Panc1 (cell line): Measurements from ENCODE around the gene IQGAP1. TPM values are rescaled to one million over a fixed set of nuclear protein-coding genes. Genes with fewer than 3 reads are reported as not detected.

Source experiments
- ATAC-seq: fragments of 200-7000 bp; cut with Tn5 transposase; 2 replicates; pipeline ENCODE4 v1.9.1; 2020; ENCODE audit warnings: mild to moderate bottlenecking, moderate library complexity
- BruUV-seq: library from RNA; stranded (reverse); fragments of 400-500 nt; replicated peaks from 2 replicates; lab custom pipeline; 2021; lab: Mats Ljungman, UMichigan
- CTCF ChIA-PET: fragments of 300-600 bp; sonication (Branson Sonifier 250); formaldehyde crosslinking; loops from one replicate; lab custom pipeline; 2022; ENCODE audit warnings: antibody characterized with exemption; lab: Charles Lee
- POLR2A ChIA-PET: fragments of 300-600 bp; sonication (Branson Sonifier 250); formaldehyde crosslinking; loops from one replicate; lab custom pipeline; 2022; ENCODE audit warnings: antibody characterized with exemption; lab: Charles Lee
- DNase-seq: peaks from one replicate; pipeline ENCODE4 v3.0.0-alpha.2; 2010; ENCODE audit warnings: low read depth, low spot score
- H3K27ac ChIP-seq: 2 replicates; pipeline ENCODE4 v1.5.1; 2011; ENCODE audit warnings: mild to moderate bottlenecking, low read length, inconsistent platforms
- H3K27me3 ChIP-seq: fragments of 200-500 bp; sonication (Bioruptor generic); 2 replicates; pipeline ENCODE4 v1.6.0; 2014; ENCODE audit warnings: low read length, inconsistent platforms; ENCODE audit not compliant: control insufficient read depth, insufficient read depth
- H3K36me3 ChIP-seq: fragments of 200-500 bp; sonication (Bioruptor generic); 2 replicates; pipeline ENCODE4 v1.5.1; 2014; ENCODE audit warnings: inconsistent platforms, mild to moderate bottlenecking, low read length, moderate library complexity; ENCODE audit not compliant: control insufficient read depth, insufficient read depth
- H3K4me1 ChIP-seq: 2 replicates; pipeline ENCODE4 v1.5.1; 2011; ENCODE audit warnings: inconsistent platforms, mild to moderate bottlenecking, low read length, moderate library complexity; ENCODE audit not compliant: control insufficient read depth, insufficient read depth
- H3K4me3 ChIP-seq, 2 experiments: 2 replicates each; pipeline ENCODE4 v1.5.1; 2011 to 2012; ENCODE audit warnings: low read depth in 2 of 2, low read length in 2 of 2, mild to moderate bottlenecking in 2 of 2, inconsistent platforms in 1 of 2, moderate library complexity in 1 of 2
- H3K9me3 ChIP-seq: fragments of 200-500 bp; sonication (Bioruptor generic); 2 replicates; pipeline ENCODE4 v1.5.1; 2014; ENCODE audit warnings: low read depth, mild to moderate bottlenecking, inconsistent platforms, low read length, moderate library complexity; ENCODE audit not compliant: control insufficient read depth, insufficient read depth
- POLR2AphosphoS5 ChIP-seq: IDR thresholded peaks from 2 replicates; pipeline ENCODE4 v1.6.1; 2012; ENCODE audit warnings: mild to moderate bottlenecking, low read depth, low read length, moderate library complexity
- SIN3A ChIP-seq: IDR thresholded peaks from 2 replicates; pipeline ENCODE4 v1.6.1; 2012; ENCODE audit warnings: low read depth, mild to moderate bottlenecking, low read length, moderate library complexity, borderline replicate concordance; ENCODE audit not compliant: insufficient read depth
- TCF7L2 ChIP-seq: IDR thresholded peaks from 2 replicates; pipeline ENCODE4 v1.6.1; 2011; ENCODE audit warnings: mild to moderate bottlenecking, low read depth, low read length, inconsistent platforms
- in situ Hi-C: cut with HindIII; loops from 2 replicates; pipeline ENCODE4 v1.10.0; 2016; ENCODE audit warnings: low sequenced_read_pairs, low pct_unique_long_range_greater_than_20kb
- intact Hi-C: fragments of 100-400 bp; cut with micrococcal nuclease; formaldehyde crosslinking; loops from one replicate; pipeline ENCODE4 v1.10.0; 2022; ENCODE audit not compliant: unreplicated experiment
- total RNA-seq: library from RNA; stranded (reverse); gene quantifications from one replicate; pipeline ENCODE4 v1.2.1, GENCODE V29; 2021; ENCODE audit not compliant: unreplicated experiment
- TF ChIP-seq, protein P1 (sequence below): fragments of 450-650 bp; IDR thresholded peaks from 2 replicates; pipeline ENCODE4 v1.5.1; 2017; ENCODE audit warnings: mild to moderate bottlenecking
- TF ChIP-seq, protein P2 (sequence below), 2 experiments: IDR thresholded peaks; 2 replicates each; pipeline ENCODE4 v1.6.1; 2011 to 2012; ENCODE audit warnings: low read depth in 2 of 2, control low read depth in 1 of 2, low read length in 1 of 2, mild to moderate bottlenecking in 1 of 2, moderate library complexity in 1 of 2; ENCODE audit not compliant: insufficient read depth in 1 of 2

IQGAP1 gene
- total RNA-seq, 1 experiment from 2014 or later, result 228 TPM

DNA sequence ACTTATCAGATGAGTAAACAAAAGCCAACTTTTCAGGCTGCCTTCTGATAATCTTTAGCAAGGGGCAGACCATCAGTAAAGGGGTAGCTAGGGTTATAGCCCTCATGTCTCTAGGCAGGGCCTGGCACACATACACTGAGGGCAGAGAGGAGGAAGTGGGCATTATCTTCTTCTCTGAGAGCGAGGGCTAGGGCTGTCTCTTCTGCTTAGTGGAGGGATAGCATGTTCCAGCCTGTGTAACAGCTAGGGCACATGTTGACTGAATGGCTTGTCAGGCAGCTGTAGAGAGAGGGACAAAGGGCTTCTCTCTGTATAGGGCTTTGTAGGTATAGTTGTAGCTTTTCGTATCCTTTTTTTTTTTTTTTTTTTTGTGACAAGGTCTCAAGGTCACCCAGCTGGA lies 159.5 kb downstream of the IQGAP1 start:
- ChIA-PET POLR2A (no interaction called here), CTCF (no interaction called here)
- ATAC-seq (no peak), DNase-seq (no peak)
- Histone ChIP-seq H3K27me3 (no peaks in the 10 kb centered on the region), H3K27ac (no peak overlapping the region), H3K4me3 (no peak overlapping the region), H3K36me3 (no peaks in the 10 kb centered on the region), H3K9me3 (no peaks in the 10 kb centered on the region), H3K4me1 (no peaks in the 10 kb centered on the region)
- intact Hi-C loops, result no loop called here
- BruUV-seq, result no TSS peak
- TF ChIP-seq, protein P1, sequence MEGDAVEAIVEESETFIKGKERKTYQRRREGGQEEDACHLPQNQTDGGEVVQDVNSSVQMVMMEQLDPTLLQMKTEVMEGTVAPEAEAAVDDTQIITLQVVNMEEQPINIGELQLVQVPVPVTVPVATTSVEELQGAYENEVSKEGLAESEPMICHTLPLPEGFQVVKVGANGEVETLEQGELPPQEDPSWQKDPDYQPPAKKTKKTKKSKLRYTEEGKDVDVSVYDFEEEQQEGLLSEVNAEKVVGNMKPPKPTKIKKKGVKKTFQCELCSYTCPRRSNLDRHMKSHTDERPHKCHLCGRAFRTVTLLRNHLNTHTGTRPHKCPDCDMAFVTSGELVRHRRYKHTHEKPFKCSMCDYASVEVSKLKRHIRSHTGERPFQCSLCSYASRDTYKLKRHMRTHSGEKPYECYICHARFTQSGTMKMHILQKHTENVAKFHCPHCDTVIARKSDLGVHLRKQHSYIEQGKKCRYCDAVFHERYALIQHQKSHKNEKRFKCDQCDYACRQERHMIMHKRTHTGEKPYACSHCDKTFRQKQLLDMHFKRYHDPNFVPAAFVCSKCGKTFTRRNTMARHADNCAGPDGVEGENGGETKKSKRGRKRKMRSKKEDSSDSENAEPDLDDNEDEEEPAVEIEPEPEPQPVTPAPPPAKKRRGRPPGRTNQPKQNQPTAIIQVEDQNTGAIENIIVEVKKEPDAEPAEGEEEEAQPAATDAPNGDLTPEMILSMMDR, result no peak
- TF ChIP-seq SIN3A, result no peak
- TF ChIP-seq, protein P2, sequence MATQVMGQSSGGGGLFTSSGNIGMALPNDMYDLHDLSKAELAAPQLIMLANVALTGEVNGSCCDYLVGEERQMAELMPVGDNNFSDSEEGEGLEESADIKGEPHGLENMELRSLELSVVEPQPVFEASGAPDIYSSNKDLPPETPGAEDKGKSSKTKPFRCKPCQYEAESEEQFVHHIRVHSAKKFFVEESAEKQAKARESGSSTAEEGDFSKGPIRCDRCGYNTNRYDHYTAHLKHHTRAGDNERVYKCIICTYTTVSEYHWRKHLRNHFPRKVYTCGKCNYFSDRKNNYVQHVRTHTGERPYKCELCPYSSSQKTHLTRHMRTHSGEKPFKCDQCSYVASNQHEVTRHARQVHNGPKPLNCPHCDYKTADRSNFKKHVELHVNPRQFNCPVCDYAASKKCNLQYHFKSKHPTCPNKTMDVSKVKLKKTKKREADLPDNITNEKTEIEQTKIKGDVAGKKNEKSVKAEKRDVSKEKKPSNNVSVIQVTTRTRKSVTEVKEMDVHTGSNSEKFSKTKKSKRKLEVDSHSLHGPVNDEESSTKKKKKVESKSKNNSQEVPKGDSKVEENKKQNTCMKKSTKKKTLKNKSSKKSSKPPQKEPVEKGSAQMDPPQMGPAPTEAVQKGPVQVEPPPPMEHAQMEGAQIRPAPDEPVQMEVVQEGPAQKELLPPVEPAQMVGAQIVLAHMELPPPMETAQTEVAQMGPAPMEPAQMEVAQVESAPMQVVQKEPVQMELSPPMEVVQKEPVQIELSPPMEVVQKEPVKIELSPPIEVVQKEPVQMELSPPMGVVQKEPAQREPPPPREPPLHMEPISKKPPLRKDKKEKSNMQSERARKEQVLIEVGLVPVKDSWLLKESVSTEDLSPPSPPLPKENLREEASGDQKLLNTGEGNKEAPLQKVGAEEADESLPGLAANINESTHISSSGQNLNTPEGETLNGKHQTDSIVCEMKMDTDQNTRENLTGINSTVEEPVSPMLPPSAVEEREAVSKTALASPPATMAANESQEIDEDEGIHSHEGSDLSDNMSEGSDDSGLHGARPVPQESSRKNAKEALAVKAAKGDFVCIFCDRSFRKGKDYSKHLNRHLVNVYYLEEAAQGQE (IDR thresholded peaks at IDR 0.05; ENCODE audit: insufficient read depth in 1 of 2, low read depth in 2 of 2, low read length in 1 of 2), result no peak
- TF ChIP-seq TCF7L2, result no peak
- no peak for TF ChIP-seq POLR2AphosphoS5
- in situ Hi-C loops, result no loop called here

DNA sequence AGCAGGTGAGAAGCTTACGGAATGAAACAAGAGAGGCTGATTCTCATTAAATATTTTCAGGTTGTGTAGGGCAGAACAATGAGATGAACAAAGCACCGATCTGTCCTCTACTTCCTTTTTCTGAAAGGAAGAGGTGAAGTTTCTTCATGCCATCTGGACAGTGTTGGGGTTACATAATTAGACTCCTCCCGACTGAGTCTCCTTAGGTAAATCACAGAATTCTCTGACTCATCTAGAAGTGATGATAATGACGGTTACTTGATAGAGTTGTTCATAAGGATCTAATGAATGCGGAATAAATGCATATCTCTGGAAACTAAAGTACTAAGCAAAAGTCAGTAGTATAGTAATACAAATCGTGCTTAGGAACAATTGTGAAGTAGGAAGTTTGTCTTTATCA lies 162.9 kb downstream of the IQGAP1 start:
- in situ Hi-C loops, result no loop called here
- DNase-seq (no peak), ATAC-seq (no peak)
- TF ChIP-seq TCF7L2 (no peak), POLR2AphosphoS5 (no peak), SIN3A (no peak)
- TF ChIP-seq, protein P1, result no peak
- TF ChIP-seq, protein P2 (IDR thresholded peaks at IDR 0.05; ENCODE audit: insufficient read depth in 1 of 2, low read depth in 2 of 2, low read length in 1 of 2), result no peak
- Histone ChIP-seq H3K36me3 (no peaks in the 10 kb centered on the region), H3K4me3 (no peak overlapping the region), H3K27ac (no peak overlapping the region), H3K27me3 (no peaks in the 10 kb centered on the region), H3K9me3 (no peaks in the 10 kb centered on the region), H3K4me1 (no peaks in the 10 kb centered on the region)
- ChIA-PET POLR2A (no interaction called here), CTCF (no interaction called here)
- BruUV-seq, result no TSS peak
- intact Hi-C loops, result no loop called here

Other genes starting within 250 kb of the IQGAP1 start
- gene SEMA4B, start 186.9 kb upstream of the IQGAP1 start, total RNA-seq, result 600 TPM
- 193 TPM for gene CIB1, start 154.3 kb upstream of the IQGAP1 start, total RNA-seq
- 22.8 TPM for gene GDPGP1, start 154.0 kb upstream of the IQGAP1 start, total RNA-seq
- gene TTLL13, start 138.7 kb upstream of the IQGAP1 start, total RNA-seq, result 0.39 TPM
- 137 TPM for gene NGRN, start 122.6 kb upstream of the IQGAP1 start, total RNA-seq
- gene ZNF774, start 36.0 kb upstream of the IQGAP1 start, total RNA-seq, result 5.2 TPM
- 45.0 TPM for gene CRTC3, start 141.7 kb downstream of the IQGAP1 start, total RNA-seq